GM18502 (cell line): ENCODE data around the gene LPAR4.
"Not testable (repeated sequence)": the region's sequence is repeated elsewhere in the genome, so short reads cannot be mapped to it uniquely, and the experiment has no call there.

Experiments
- ATAC-seq: cut with Tn5 transposase; IDR thresholded peaks from one replicate; pipeline ENCODE4 v1.9.1; 2021; ENCODE audit warnings: mild to moderate bottlenecking; ENCODE audit not compliant: unreplicated experiment, poor library complexity

LPAR4 gene, protein sequence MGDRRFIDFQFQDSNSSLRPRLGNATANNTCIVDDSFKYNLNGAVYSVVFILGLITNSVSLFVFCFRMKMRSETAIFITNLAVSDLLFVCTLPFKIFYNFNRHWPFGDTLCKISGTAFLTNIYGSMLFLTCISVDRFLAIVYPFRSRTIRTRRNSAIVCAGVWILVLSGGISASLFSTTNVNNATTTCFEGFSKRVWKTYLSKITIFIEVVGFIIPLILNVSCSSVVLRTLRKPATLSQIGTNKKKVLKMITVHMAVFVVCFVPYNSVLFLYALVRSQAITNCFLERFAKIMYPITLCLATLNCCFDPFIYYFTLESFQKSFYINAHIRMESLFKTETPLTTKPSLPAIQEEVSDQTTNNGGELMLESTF

DNA sequence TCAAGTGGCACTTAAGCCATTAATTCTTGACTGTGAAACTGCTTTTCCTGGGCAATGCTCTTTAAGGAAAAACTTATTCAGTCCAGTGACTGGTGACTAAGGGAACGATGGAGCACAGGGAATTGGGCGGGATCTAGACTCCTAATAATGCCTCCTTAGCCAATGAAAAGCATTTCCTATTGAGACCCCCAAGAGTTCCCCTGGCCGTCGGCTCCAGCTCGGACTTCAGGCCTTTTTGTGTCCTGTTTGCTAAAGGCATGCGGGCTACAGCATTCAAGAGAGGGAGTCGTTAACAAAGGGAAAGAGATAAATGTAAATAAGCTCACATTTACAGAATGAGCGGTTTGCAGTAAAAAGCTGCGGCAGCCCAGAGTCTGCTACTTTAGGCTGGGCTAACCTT, at the start of gene LPAR4:
Gene LPAR4, plus strand, starts transcription at position 232 of the 400 bp plus-strand sequence. CDS start 7,150 bp downstream, outside the sequence.
- ATAC-seq: no peak

DNA sequence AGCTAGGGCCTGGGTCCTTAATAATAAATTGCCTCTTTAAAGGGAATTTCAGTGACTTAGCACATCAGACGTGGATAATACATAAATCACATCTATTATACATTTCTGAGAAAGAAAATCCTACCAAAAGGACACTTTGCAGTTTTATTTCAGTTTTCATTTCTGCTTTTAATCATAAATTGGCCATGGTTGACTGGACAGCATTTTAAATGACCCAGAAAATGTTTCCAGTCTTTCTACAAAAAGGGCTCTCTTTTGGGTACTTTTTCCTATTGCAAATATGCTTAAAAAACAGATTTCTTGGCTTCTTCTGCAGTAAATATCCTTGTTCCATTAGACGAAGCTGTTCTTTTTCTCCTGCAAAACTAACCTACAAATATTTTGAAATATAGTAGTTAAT, 41.4 kb upstream of the LPAR4 start:
- ATAC-seq: no peak

DNA sequence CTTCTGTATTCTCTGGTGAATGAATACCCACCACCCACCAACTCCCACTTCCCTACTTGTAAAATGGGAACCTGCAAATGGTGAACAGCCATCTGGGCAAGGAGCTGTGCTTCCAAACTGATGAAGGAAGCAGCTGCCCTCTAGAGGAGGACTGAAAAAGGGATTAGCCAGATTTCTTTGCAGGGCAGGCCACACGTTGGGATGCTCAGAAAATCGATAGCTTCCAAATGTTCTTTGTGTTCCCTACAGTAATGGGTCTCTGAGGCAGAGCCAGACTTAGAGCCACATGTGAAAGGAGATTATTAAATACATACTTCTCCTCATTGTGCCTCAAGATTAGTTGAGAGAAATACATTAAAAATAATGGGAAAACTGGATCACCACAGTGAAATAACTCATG, 39.3 kb upstream of the LPAR4 start:
- ATAC-seq: no peak

DNA sequence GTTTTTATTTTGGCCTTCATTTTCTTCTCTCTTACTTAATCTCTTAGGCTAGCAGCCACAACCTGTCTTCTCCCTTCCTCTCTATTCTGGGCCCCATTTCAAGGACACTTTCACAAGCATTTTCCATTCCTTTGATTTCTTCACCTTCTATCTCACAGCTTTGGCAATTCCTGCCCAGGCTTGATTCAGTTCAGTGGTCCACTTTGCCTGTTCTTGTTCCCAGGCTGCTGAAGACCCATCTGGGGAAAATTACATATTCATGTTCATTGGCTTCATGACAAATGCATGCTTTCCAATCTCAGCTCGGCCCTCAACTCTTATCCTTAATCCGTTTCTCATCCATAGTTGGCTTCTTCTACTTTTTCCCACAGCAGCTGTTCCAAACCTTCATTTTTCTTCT, 38.7 kb upstream of the LPAR4 start:
- ATAC-seq: no peak

DNA sequence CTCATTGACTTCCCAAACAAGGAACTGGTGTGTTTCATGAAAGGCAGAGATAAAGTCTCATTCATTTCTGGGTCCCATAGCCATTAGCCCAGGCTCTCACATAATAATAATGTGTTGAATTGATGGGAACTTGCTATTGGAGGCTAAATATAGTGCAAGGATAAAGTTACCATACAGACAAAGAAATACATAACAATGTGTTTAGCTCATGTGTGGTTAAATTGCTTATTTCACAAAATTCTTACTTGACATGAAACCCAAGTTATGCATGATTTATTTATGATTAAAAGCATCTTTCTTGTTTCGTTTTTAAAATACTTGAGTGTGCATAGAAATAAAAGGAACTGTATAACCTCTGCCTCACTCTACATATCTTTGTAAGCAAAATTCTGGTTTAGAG, 37.3 kb upstream of the LPAR4 start:
- no peak for ATAC-seq

DNA sequence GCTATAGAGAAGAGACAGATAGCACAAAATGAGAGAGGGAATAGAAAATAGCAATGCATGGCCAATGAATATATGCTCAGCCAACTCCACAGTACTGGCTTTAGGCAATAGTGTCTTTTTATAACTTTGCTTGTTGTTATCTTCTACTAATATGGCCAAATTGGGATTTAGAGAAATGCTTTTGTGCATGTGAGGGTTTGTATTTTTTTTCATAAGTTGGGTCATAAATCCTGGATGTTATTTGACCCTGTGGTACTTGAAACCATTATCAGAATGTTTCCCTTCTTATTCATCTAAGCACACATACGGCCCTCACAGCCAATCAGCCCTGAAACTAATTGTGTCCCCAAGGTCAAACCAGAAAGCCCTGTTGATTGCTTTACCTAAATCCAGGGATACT, 35.2 kb upstream of the LPAR4 start:
- ATAC-seq: no peak

DNA sequence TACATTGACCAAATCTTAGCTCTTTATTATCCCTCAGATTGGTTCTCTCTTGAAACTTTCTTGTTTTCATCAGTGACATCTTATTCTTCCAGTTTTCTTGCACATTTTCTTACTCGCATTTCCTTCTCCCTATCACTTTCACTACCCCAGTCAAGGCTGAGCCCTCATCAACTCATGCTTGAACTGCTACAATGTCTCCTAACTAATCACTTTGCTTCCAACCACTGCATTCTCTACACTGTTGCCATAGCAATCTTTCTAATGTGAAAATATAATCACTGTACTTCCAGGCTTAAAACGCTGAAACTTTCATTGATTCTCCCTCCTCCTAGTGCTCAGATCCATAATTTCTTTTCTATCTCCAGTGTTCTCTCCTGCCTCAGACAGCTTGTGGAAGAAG, 22.2 kb upstream of the LPAR4 start:
- no peak for ATAC-seq

DNA sequence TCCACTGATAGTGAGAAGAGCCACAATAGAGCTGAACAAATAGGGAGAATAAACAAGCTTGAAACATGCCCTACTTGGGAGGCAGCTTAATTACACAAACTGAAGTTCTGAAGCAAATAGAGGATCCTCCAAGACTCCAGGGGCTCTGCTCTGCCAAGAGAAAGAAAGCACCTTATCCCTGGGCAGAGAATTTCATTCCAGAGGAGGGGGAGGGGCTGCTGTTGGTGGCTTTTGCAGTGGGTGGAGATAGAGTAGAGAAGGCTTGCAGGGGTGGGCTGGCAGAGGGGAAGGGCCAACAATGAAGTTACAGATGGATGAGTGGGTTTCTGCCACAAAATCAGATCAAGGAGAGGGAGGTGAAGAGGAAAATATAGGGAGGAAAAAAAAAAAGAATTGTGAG, 1.0 kb upstream of the LPAR4 start:
- no peak for ATAC-seq

DNA sequence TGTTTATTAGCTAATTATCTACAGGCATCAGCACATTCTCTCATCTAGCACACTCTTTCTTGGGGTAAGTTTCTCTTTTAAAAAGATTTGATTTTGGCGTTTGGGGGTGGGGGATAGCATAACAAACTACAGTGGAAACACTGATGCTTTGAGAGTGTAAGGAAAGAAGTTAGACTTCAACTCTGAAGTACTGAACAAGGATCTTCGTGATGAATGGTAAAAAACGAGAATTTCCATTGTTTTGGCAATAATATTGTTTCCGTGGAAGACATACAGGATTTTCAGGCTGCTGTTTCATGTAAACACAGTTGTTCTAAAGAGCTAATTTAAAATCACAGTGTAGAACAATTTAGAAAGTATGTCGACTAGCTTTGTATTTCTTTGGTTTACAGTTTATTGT, 451 bp downstream of the LPAR4 start:
- ATAC-seq: no peak

DNA sequence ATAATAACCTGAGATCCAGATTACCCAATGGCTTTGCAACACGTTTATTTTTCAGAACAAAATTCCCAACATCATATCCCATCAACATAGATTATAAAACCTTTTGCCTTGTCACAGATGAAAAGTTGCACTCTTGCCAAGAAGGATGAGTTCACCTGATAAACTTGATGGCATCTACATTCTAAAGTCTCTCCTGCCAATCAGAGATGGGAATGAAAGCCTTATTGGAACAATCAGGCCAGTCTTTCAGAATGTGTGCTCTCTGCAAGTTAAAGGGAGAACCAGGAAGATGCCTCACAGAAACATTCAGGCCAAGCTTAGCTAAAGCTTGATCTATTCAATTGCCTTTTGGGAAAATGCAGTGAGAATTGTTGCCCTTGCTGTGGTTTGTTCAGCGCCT, 1.3 kb downstream of the LPAR4 start:
- ATAC-seq: no peak

DNA sequence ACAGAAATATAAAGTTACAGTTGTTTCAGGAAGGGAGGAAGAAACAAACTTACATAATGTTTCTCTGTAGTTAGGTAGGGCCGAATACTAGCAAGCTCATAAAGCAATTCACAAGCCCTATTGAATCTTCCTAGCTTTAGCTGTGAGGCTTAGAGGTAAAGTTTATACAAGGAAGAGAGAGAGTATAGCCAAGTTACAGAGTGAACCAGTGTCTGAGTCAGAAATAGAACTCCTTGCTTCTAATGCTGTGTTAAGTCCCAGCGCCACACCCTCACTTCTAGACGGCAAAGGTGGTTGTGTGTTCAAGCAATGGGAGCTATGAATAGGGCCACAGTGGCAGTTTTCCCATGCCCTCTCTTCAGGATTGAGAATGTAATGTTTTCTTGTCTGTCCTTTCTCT, 6.1 kb downstream of the LPAR4 start:
- no peak for ATAC-seq

DNA sequence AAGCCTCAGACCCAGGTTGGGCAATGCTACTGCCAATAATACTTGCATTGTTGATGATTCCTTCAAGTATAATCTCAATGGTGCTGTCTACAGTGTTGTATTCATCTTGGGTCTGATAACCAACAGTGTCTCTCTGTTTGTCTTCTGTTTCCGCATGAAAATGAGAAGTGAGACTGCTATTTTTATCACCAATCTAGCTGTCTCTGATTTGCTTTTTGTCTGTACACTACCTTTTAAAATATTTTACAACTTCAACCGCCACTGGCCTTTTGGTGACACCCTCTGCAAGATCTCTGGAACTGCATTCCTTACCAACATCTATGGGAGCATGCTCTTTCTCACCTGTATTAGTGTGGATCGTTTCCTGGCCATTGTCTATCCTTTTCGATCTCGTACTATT, 7.4 kb downstream of the LPAR4 start:
- peak; percentile 94 for ATAC-seq

DNA sequence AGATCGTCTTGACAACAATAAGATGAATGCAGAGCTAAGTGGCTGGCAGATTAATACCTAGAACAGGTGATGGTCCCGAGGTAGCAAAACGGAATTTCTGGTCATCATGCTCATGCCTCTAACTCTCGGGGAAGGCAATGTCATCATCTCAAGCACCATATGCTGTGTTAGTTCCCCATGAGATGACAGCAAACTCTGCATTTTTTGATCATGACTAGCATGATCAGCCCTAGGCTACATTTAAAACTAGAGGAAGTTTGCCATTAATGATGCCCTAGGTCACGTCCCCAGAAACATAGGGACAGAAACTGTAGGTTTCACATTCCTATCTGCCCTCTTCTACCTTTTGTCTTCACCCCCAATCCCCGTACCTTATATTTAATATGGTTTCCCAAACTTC, 11.6 kb downstream of the LPAR4 start:
- ATAC-seq: no peak

DNA sequence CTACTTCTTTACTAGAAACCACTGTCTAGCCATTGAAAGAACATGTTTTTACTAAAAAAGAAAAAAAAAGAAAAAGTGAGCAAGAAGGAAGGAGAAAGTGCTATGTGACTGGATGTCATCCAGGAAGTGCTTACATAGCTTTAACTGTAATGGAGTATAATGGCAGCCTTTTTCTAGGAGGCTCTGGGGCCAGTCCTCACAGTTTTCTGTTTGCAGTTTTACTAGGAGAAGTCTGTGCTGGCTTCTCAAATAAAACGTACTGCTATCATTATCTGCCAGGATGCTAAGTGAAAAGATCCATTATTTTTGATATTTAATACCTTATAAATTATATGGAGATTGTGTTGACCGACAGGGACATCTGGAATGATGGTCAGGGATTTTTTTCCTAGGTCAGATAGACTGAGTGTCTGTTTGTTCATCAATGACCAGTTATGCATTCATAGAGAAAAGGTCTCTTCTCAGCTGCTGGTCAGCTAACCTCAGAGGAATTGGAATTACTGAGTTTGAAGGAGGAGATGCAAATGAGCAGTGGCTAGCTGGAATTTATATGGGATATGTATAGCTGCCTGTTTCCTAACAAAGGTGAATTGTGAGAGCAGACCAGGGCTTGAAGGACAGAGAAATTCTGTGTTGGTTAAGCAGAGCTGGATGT, 21.7 kb downstream of the LPAR4 start:
- ATAC-seq: no peak

DNA sequence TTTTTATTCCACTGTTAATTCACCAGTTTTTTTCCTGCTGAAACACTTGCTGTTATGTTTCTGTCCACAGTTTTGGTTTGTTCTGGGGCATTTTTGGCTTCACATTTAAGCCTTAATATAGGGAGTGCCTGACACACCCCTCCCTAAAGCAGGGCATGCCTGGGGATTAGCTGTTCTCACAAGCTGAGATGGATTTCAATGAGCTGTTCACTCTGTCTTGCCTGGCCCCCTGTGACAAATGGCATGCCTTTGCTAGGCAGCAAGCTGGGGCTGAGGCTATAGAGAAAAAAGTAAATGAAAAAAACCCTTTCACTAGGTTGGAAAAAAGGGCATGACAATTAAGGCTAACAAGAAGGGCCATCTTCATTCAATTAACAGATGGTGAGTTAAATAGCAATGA, 22.4 kb downstream of the LPAR4 start:
- no peak for ATAC-seq

DNA sequence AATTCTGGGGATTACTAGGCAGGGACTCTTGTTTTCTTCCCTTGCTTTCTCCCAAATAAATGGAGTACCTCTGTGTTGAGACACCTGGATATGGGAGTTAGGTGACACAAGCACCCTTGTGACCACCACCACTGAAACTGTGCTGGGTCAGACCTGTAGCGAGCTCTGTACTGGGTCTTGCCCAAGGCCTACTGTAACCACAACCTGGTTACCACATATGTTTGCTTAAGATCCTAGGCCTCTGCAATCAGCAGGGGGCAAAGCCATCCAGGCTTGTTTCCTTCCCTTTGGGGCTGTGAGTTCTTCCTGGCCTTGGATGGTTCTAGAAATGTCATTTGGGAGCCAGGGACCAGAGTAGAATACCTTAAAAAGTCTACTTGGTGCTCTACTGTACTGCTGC, 49.4 kb downstream of the LPAR4 start:
- no peak for ATAC-seq

DNA sequence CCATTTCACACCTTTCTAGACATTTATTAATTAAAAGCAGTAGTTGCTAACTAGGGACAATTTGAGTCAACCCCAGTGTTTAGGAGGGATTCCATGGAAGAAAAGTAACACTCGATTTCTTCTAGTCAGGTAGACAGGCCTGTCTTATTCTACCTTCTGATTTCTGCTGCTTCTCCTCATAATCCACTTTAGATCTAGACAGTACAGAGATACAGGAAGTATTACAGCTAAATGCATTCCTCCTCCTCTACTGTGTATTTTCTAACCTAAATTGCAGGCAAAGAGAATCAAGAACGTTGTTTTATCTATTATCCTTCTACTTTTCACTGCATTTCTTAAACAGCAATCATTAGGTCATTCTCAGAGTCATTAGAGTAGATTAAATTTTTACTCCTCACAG, 52.6 kb downstream of the LPAR4 start:
- no peak for ATAC-seq

DNA sequence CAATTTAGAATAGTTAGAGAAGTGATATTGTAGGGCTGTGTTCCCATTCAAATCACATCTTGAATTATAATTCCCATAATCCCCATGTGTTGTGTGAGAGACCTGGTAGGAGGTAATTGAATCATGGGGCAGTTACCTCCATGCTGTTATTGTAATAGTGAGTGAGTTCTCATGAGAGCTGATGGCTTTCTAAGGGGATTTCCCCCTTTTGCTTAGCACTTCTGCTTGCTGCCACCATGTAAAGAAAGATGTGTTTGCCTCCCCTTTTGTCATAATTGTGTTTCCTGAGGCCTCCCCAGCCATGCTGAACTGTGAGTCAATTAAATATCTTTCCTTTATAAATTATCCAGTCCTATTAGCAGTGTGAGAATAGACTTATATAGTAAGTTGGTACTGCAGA, 53.2 kb downstream of the LPAR4 start:
- ATAC-seq: no peak

DNA sequence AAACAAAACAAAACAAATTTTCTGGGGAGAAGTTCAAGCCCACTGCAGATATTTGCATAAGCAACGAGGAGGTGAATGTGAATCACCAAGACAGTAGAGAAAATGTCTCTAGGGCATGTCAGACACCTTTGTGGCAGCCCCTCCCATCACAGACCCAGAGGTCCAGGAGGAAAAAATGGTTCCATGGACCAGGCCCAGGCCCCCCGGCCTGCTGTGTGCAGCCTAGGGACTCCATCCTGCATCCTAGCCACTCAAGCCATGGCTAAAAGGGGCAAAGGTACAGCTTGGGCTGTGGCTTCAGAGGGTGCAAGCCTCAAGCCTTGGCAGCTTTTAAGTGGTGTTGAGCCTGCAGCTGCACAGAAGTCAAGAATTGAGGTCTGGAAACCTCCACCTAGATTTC, 54.0 kb downstream of the LPAR4 start:
- no peak for ATAC-seq

DNA sequence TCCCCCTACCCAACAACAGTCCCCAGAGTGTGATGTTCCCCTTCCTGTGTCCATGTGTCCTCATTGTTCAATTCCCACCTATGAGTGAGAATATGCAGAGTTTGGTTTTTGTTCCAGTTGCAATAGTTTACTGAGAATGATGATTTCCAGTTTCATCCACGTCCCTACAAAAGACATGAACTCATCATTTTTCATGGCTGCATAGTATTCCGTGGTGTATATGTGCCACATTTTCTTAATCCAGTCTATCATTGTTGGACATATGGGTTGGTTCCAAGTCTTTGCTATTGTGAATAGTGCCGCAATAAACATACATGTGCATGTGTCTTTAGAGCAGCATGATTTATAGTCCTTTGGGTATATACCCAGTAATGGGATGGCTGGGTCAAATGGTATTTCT, 55.0 kb downstream of the LPAR4 start:
- ATAC-seq: not testable (repeated sequence)
